ENCODE measurements around the gene NEK7.

GRCh38 chr1:198173832-198174231 is 17.0 kb downstream of the NEK7 start:
- no peak for TF ChIP-seq CTCF (IDR thresholded peaks at IDR 0.05 in 4 of 5, conservative IDR thresholded peaks at IDR 0.05 in 1 of 5)
- no peak for TF ChIP-seq POLR2A (IDR thresholded peaks at IDR 0.05)
